Neural cell (in vitro differentiated cells): ENCODE results near the gene RHOH. TPM values are rescaled to one million over a fixed set of nuclear protein-coding genes. Genes with fewer than 3 reads are reported as not detected.

Source experiments
- H2AFZ ChIP-seq: fragments of 200-600, 300-800 bp; sonication (generic), shearing (Covaris generic); 2 replicates; pipeline ENCODE4 v1.6.0; 2014; ENCODE audit warnings: low read depth, mild to moderate bottlenecking, antibody characterized with exemption, low read length, moderate library complexity
- H3F3A ChIP-seq: fragments of 200-600 bp; shearing (Covaris generic); 2 replicates; pipeline ENCODE4 v1.6.1; 2016; ENCODE audit warnings: mild to moderate bottlenecking, moderate library complexity, mixed read lengths, antibody characterized with exemption, low read length; ENCODE audit not compliant: insufficient read depth, poor library complexity, severe bottlenecking
- H3K27ac ChIP-seq: fragments of 200-600, 300-800 bp; sonication (generic), shearing (Covaris generic); 2 replicates; pipeline ENCODE4 v1.5.1; 2014; ENCODE audit warnings: mild to moderate bottlenecking, low read length, moderate library complexity
- H3K27me3 ChIP-seq: fragments of 300-800, 200-600 bp; sonication (generic), shearing (Covaris generic); 2 replicates; pipeline ENCODE4 v1.6.0; 2014; ENCODE audit warnings: mild to moderate bottlenecking, low read depth, low read length, moderate library complexity; ENCODE audit not compliant: insufficient read depth
- H3K36me3 ChIP-seq: fragments of 300-800, 200-600 bp; sonication (generic), shearing (Covaris generic); 2 replicates; pipeline ENCODE4 v1.5.1; 2014; ENCODE audit warnings: mild to moderate bottlenecking, antibody characterized with exemption, low read length, moderate library complexity; ENCODE audit not compliant: insufficient read depth
- H3K4me2 ChIP-seq: fragments of 300-800, 200-600 bp; sonication (generic), shearing (Covaris generic); 2 replicates; pipeline ENCODE4 v1.6.0; 2014; ENCODE audit warnings: mild to moderate bottlenecking, low read length
- H3K4me3 ChIP-seq: fragments of 300-800, 200-600 bp; sonication (generic), shearing (Covaris generic); 2 replicates; pipeline ENCODE4 v1.5.1; 2014; ENCODE audit warnings: mild to moderate bottlenecking, low read length, moderate library complexity
- H3K79me2 ChIP-seq: fragments of 200-600 bp; shearing (Covaris generic); replicated peaks from 2 replicates; pipeline ENCODE4 v1.6.0; 2014; ENCODE audit warnings: mild to moderate bottlenecking, low read length, moderate library complexity; ENCODE audit not compliant: insufficient read depth
- H3K9ac ChIP-seq: fragments of 300-800, 200-600 bp; sonication (generic), shearing (Covaris generic); 2 replicates; pipeline ENCODE4 v1.6.1; 2016; ENCODE audit warnings: mild to moderate bottlenecking, low read length, mixed read lengths
- H3K9me2 ChIP-seq: fragments of 200-600 bp; shearing (Covaris generic); 2 replicates; pipeline ENCODE4 v1.6.1; 2016; ENCODE audit warnings: mild to moderate bottlenecking, low read length, mixed read lengths; ENCODE audit not compliant: insufficient read depth
- H3K9me3 ChIP-seq: fragments of 200-600, 300-800 bp; sonication (generic), shearing (Covaris generic); 2 replicates; pipeline ENCODE4 v1.6.1; 2016; ENCODE audit warnings: mild to moderate bottlenecking, mixed run types, low read length, moderate library complexity, mixed read lengths
- H4K20me1 ChIP-seq: fragments of 200-600 bp; shearing (Covaris generic); 2 replicates; pipeline ENCODE4 v1.6.1; 2016; ENCODE audit warnings: mild to moderate bottlenecking, mixed run types; ENCODE audit not compliant: insufficient read depth
- CTCF ChIP-seq: fragments of 450-650 bp; IDR thresholded peaks from 2 replicates; pipeline ENCODE4 v1.5.1; 2014; ENCODE audit warnings: antibody characterized with exemption, mild to moderate bottlenecking, moderate library complexity; ENCODE audit not compliant: poor library complexity, severe bottlenecking
- EP300 ChIP-seq: fragments of 450-650 bp; conservative IDR thresholded peaks from 2 replicates; pipeline ENCODE4 v1.6.1; 2014; ENCODE audit warnings: antibody characterized with exemption, mild to moderate bottlenecking, moderate library complexity; ENCODE audit not compliant: poor library complexity, severe bottlenecking
- EZH2 ChIP-seq: fragments of 200-600, 300-800 bp; shearing (Covaris generic), sonication (generic); IDR thresholded peaks from 2 replicates; pipeline ENCODE4 v1.6.1; 2014; ENCODE audit warnings: antibody characterized with exemption, low read length, borderline replicate concordance, mild to moderate bottlenecking; ENCODE audit not compliant: insufficient read depth, poor library complexity, severe bottlenecking
- MXI1 ChIP-seq: fragments of 450-650 bp; conservative IDR thresholded peaks from 2 replicates; pipeline ENCODE4 v1.6.1; 2014; ENCODE audit warnings: antibody characterized with exemption, mild to moderate bottlenecking; ENCODE audit not compliant: poor library complexity, severe bottlenecking
- POLR2AphosphoS5 ChIP-seq: IDR thresholded peaks from 2 replicates; pipeline ENCODE4 v1.6.1; 2012
- RAD21 ChIP-seq: fragments of 450-650 bp; conservative IDR thresholded peaks from 2 replicates; pipeline ENCODE4 v1.6.1; 2014; ENCODE audit warnings: antibody characterized with exemption, mild to moderate bottlenecking, moderate library complexity
- REST ChIP-seq: IDR thresholded peaks from 2 replicates; pipeline ENCODE4 v1.6.1; 2012; ENCODE audit warnings: borderline replicate concordance
- SMC3 ChIP-seq: fragments of 450-650 bp; conservative IDR thresholded peaks from 2 replicates; pipeline ENCODE4 v1.6.1; 2014; ENCODE audit warnings: antibody characterized with exemption, mild to moderate bottlenecking, moderate library complexity; ENCODE audit not compliant: poor library complexity
- TAF1 ChIP-seq: IDR thresholded peaks from 2 replicates; pipeline ENCODE4 v1.6.1; 2012; ENCODE audit warnings: low read depth
- polyA plus RNA-seq: library from polyadenylated mRNA; depleted of rRNA; stranded (reverse); fragments of >200 nt; gene quantifications from 2 replicates; pipeline ENCODE4 v1.2.3, GENCODE V29; 2014

Gene RHOH
- polyA plus RNA-seq, 1 donor from 2014 or later: not detected

GRCh38 chr4:40270609-40271008 lies 73.8 kb downstream of the RHOH start:
- Histone ChIP-seq H4K20me1 (no peaks in the 10 kb centered on the region), H3K4me3 (no peak overlapping the region), H2AFZ (no peak overlapping the region), H3K27me3 (no peaks in the 10 kb centered on the region), H3K4me2 (no peak overlapping the region), H3F3A (no peaks in the 10 kb centered on the region), H3K27ac (no peak overlapping the region), H3K79me2 (no peaks in the 10 kb centered on the region), H3K36me3 (no peaks in the 10 kb centered on the region), H3K9me3 (no peaks in the 10 kb centered on the region), H3K9me2 (no peaks in the 10 kb centered on the region), H3K9ac (no peak overlapping the region)
- TF ChIP-seq EZH2 (no peak), TAF1 (no peak), EP300 (no peak), RAD21 (no peak), POLR2AphosphoS5 (no peak), MXI1 (no peak), SMC3 (no peak), REST (no peak), CTCF (no peak)

GRCh38 chr4:40275065-40275730 lies 78.4 kb downstream of the RHOH start:
- Histone ChIP-seq H3K79me2 (no peaks in the 10 kb centered on the region), H3F3A (no peaks in the 10 kb centered on the region), H3K9me3 (no peaks in the 10 kb centered on the region), H2AFZ (no peak overlapping the region), H4K20me1 (no peaks in the 10 kb centered on the region), H3K27ac (no peak overlapping the region), H3K9ac (no peak overlapping the region), H3K36me3 (no peaks in the 10 kb centered on the region), H3K27me3 (no peaks in the 10 kb centered on the region), H3K4me3 (no peak overlapping the region), H3K9me2 (no peaks in the 10 kb centered on the region), H3K4me2 (no peak overlapping the region)
- TF ChIP-seq CTCF (no peak), MXI1 (no peak), SMC3 (no peak), EZH2 (no peak), TAF1 (no peak), EP300 (no peak), REST (no peak), POLR2AphosphoS5 (no peak), RAD21 (no peak)
